K562 (cell line): ENCODE data around the gene BACE1. TPM values are rescaled to one million over a fixed set of nuclear protein-coding genes. Genes with fewer than 3 reads are reported as not detected.

Source experiments
- CAMTA2 ChIP-seq: fragments of 250-450 bp; sonication (Bioruptor Pico); conservative IDR thresholded peaks from 2 replicates; pipeline ENCODE4 v1.5.1; 2022
- DACH1 ChIP-seq: fragments of 450-650 bp; IDR thresholded peaks from 2 replicates; pipeline ENCODE4 v1.6.1; 2018; ENCODE audit not compliant: partially characterized antibody
- EP400 ChIP-seq: fragments of 450-650 bp; IDR thresholded peaks from 2 replicates; pipeline ENCODE4 v1.6.1; 2017; ENCODE audit warnings: antibody characterized with exemption, mild to moderate bottlenecking, moderate library complexity
- ESRRA ChIP-seq: fragments of 450-650 bp; IDR thresholded peaks from 2 replicates; pipeline ENCODE4 v1.6.1; 2014; ENCODE audit warnings: low read depth, mild to moderate bottlenecking, moderate library complexity, borderline replicate concordance
- EZH2 ChIP-seq: IDR thresholded peaks from 2 replicates; pipeline ENCODE4 v1.6.1; 2012; ENCODE audit warnings: low read depth, mild to moderate bottlenecking, inconsistent platforms, low read length, borderline replicate concordance
- GABPB1 ChIP-seq: sonication (generic); formaldehyde crosslinking; IDR thresholded peaks from 2 replicates; pipeline ENCODE4 v1.8.0; 2022; ENCODE audit warnings: mild to moderate bottlenecking, missing genetic modification reagents
- KAT2B ChIP-seq: IDR thresholded peaks from one replicate; pipeline ENCODE4 v1.6.1; 2012; ENCODE audit warnings: low read depth, mild to moderate bottlenecking, control low read depth, inconsistent platforms, low read length, moderate library complexity
- KDM1A ChIP-seq, 2 experiments: fragments of 450-650 bp; IDR thresholded peaks; 2 replicates each; pipeline ENCODE4 v1.6.1; 2016; ENCODE audit warnings: mild to moderate bottlenecking in 2 of 2
- MAFG ChIP-seq: fragments of 450-650 bp; conservative IDR thresholded peaks from 2 replicates; pipeline ENCODE4 v1.6.1; 2016; ENCODE audit warnings: missing genetic modification characterization, missing compliant biosample characterization
- MLX ChIP-seq, 2 experiments: fragments of 450-650 bp in 1 of 2; sonication (generic) in 1 of 2; formaldehyde crosslinking; conservative IDR thresholded peaks; 2 replicates each; pipeline versions ENCODE4 v1.4.0 to v1.8.1; 2020 to 2022; ENCODE audit warnings: mild to moderate bottlenecking in 1 of 2, missing genetic modification reagents in 1 of 2
- MYC ChIP-seq, 2 experiments: fragments of 250-450 bp in 1 of 2; sonication (Bioruptor Pico) in 1 of 2; IDR thresholded peaks; 2 replicates each; pipeline versions ENCODE4 v1.5.1 to v1.6.1; 2012 to 2021; ENCODE audit warnings: low read depth in 2 of 2, borderline replicate concordance in 1 of 2, improper control_type of control experiment in 1 of 2, low read length in 1 of 2, mild to moderate bottlenecking in 1 of 2, moderate library complexity in 1 of 2
- SREBF2 ChIP-seq: sonication (generic); formaldehyde crosslinking; IDR thresholded peaks from 2 replicates; pipeline ENCODE4 v1.4.0; 2020; ENCODE audit warnings: mild to moderate bottlenecking, missing genetic modification reagents
- SRSF9 ChIP-seq: fragments of 200-400 bp; formaldehyde crosslinking; IDR thresholded peaks from 2 replicates; pipeline ENCODE4 v1.6.1; 2017; ENCODE audit warnings: low read depth, low read length, borderline replicate concordance
- U2AF2 ChIP-seq: fragments of 200-400 bp; formaldehyde crosslinking; optimal IDR thresholded peaks from 2 replicates; pipeline ENCODE3; 2017; ENCODE audit warnings: low read depth, mild to moderate bottlenecking, low read length
- ZC3H11A ChIP-seq: IDR thresholded peaks from 2 replicates; pipeline ENCODE4 v1.6.1; 2012; ENCODE audit warnings: low read depth, low read length, improper control_type of control experiment
- ZNF253 ChIP-seq: fragments of 250-450 bp; sonication (Bioruptor Pico); conservative IDR thresholded peaks from 2 replicates; pipeline ENCODE4 v1.6.1; 2021; ENCODE audit warnings: mild to moderate bottlenecking
- ZNF263 ChIP-seq: sonication (generic); formaldehyde crosslinking; IDR thresholded peaks from 2 replicates; pipeline ENCODE4 v1.8.0; 2022; ENCODE audit warnings: mild to moderate bottlenecking, missing genetic modification reagents, borderline replicate concordance
- ZNF511 ChIP-seq: sonication (generic); formaldehyde crosslinking; IDR thresholded peaks from 2 replicates; pipeline ENCODE4 v1.8.0; 2022; ENCODE audit warnings: mild to moderate bottlenecking, missing genetic modification reagents
- polyA plus RNA-seq, 8 experiments: library from polyadenylated mRNA; depleted of rRNA in 4 of 8; stranded (reverse) in 5 of 8; unstranded in 3 of 8; fragments of >200 nt; fragmentation: Nextera tagmentation in 2 of 8; fragmentation: Illumina TruSeq in 1 of 8; extraction: Ambion mirVana in 2 of 8; extraction: Trizol in 1 of 8; gene quantifications; 2 replicates each; pipeline versions ENCODE4 v1.2.1 to v1.2.3, GENCODE V29; 2011 to 2014; ENCODE audit warnings: inconsistent platforms in 1 of 8, missing spikeins in 1 of 8
- total RNA-seq, 7 experiments: library from RNA; depleted of rRNA in 6 of 7; stranded (reverse); fragments of >200 nt in 6 of 7; fragmentation: Illumina TruSeq in 2 of 7; extraction: Trizol in 2 of 7; gene quantifications; 2 replicates each; pipeline versions ENCODE4 v1.2.1 to v1.2.3, GENCODE V29; 2011 to 2021; ENCODE audit warnings: low replicate concordance in 1 of 7
- TF ChIP-seq, protein P1 (sequence below): IDR thresholded peaks from 2 replicates; pipeline ENCODE4 v1.6.1; 2016; ENCODE audit warnings: missing genetic modification characterization, missing compliant biosample characterization
- TF ChIP-seq, protein P2 (sequence below): fragments of 450-650 bp; formaldehyde crosslinking; IDR thresholded peaks from 2 replicates; pipeline ENCODE4 v1.4.0; 2020; ENCODE audit warnings: mild to moderate bottlenecking, moderate library complexity
- TF ChIP-seq, protein P3 (sequence below): fragments of 250-450 bp; sonication (Bioruptor Pico); IDR thresholded peaks from 2 replicates; pipeline ENCODE4 v1.4.0; 2020; ENCODE audit warnings: mild to moderate bottlenecking

BACE1 gene
- total and polyA plus RNA-seq, 9 of the 15 experiments (the other 6 are each of a cell fraction or from before 2014, with no cell fraction given): 0.01 to 0.25 (median 0.16) TPM; not detected in 5

GRCh38 chr11:117327567-117328374 lies 11.7 kb upstream of the BACE1 start, which contains the start of gene CEP164 (continued):
- no peak for TF ChIP-seq DACH1
- peak; percentile 92 for TF ChIP-seq GABPB1 (CRISPR knock-in tag)
- TF ChIP-seq ZNF263 (CRISPR knock-in tag): no peak
- TF ChIP-seq SREBF2: no peak
- TF ChIP-seq ESRRA: no peak
- no peak for TF ChIP-seq MYC (IDR thresholded peaks at IDR 0.05; ENCODE audit: low read depth, low read length)
- 0 out of 2 replicates have a peak, but pooled peaks have one; percentile 57 for TF ChIP-seq MYC (CRISPR knock-in tag; IDR thresholded peaks at IDR 0.05; ENCODE audit: borderline replicate concordance, low read depth)
- no peak for TF ChIP-seq EZH2
- no peak for TF ChIP-seq CAMTA2 (CRISPR knock-in tag)
- no peak for TF ChIP-seq ZC3H11A
- no peak for TF ChIP-seq MLX (CRISPR knock-in tag; conservative IDR thresholded peaks at IDR 0.05)
- TF ChIP-seq EP400: peak; percentile 89
- TF ChIP-seq, protein P1, sequence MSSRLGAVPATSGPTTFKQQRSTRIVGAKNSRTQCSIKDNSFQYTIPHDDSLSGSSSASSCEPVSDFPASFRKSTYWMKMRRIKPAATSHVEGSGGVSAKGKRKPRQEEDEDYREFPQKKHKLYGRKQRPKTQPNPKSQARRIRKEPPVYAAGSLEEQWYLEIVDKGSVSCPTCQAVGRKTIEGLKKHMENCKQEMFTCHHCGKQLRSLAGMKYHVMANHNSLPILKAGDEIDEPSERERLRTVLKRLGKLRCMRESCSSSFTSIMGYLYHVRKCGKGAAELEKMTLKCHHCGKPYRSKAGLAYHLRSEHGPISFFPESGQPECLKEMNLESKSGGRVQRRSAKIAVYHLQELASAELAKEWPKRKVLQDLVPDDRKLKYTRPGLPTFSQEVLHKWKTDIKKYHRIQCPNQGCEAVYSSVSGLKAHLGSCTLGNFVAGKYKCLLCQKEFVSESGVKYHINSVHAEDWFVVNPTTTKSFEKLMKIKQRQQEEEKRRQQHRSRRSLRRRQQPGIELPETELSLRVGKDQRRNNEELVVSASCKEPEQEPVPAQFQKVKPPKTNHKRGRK (tag): no peak
- TF ChIP-seq, protein P2, sequence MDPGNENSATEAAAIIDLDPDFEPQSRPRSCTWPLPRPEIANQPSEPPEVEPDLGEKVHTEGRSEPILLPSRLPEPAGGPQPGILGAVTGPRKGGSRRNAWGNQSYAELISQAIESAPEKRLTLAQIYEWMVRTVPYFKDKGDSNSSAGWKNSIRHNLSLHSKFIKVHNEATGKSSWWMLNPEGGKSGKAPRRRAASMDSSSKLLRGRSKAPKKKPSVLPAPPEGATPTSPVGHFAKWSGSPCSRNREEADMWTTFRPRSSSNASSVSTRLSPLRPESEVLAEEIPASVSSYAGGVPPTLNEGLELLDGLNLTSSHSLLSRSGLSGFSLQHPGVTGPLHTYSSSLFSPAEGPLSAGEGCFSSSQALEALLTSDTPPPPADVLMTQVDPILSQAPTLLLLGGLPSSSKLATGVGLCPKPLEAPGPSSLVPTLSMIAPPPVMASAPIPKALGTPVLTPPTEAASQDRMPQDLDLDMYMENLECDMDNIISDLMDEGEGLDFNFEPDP (CRISPR knock-in tag): no peak
- TF ChIP-seq MAFG (tag): no peak
- no peak; a peak in 1 of 4 replicates for TF ChIP-seq KDM1A (IDR thresholded peaks at IDR 0.05)
- no peak; the same call in 1 of the 2 replicates for TF ChIP-seq ZNF511
- no peak for TF ChIP-seq ZNF253 (CRISPR knock-in tag)
- no peak for TF ChIP-seq SRSF9
- TF ChIP-seq, protein P3, sequence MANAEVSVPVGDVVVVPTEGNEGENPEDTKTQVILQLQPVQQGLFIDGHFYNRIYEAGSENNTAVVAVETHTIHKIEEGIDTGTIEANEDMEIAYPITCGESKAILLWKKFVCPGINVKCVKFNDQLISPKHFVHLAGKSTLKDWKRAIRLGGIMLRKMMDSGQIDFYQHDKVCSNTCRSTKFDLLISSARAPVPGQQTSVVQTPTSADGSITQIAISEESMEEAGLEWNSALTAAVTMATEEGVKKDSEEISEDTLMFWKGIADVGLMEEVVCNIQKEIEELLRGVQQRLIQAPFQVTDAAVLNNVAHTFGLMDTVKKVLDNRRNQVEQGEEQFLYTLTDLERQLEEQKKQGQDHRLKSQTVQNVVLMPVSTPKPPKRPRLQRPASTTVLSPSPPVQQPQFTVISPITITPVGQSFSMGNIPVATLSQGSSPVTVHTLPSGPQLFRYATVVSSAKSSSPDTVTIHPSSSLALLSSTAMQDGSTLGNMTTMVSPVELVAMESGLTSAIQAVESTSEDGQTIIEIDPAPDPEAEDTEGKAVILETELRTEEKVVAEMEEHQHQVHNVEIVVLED (CRISPR knock-in tag): peak; percentile 44
- no peak for TF ChIP-seq KAT2B
- no peak for TF ChIP-seq U2AF2
